Endothelial cell of umbilical vein (primary cell): Measurements from ENCODE around the gene SLC15A3.

ENCODE experiments used
- CTCF ChIP-seq, 2 donors: IDR thresholded peaks; 1 replicate in 1 of 2; 2 replicates in 1 of 2; pipeline ENCODE4 v1.5.1; 2011; ENCODE audit warnings: low read length in 2 of 2, mild to moderate bottlenecking in 2 of 2, moderate library complexity in 2 of 2, control low read depth in 1 of 2, inconsistent platforms in 1 of 2, low read depth in 1 of 2; ENCODE audit not compliant: insufficient read depth in 1 of 2; ENCODE audit errors: extremely low read depth in 1 of 2
- EZH2 ChIP-seq: IDR thresholded peaks from 2 replicates; pipeline ENCODE4 v1.6.1; 2012; ENCODE audit warnings: borderline replicate concordance, low read depth, mild to moderate bottlenecking, moderate library complexity, low read length, inconsistent platforms; ENCODE audit not compliant: severe bottlenecking
- MYC ChIP-seq: IDR thresholded peaks from one replicate; pipeline ENCODE4 v1.6.1; 2011; ENCODE audit warnings: mild to moderate bottlenecking, low read depth, low read length
- POLR2AphosphoS5 ChIP-seq: IDR thresholded peaks from 2 replicates; pipeline ENCODE4 v1.6.1; 2012; ENCODE audit warnings: low read depth, mild to moderate bottlenecking, control low read depth, low read length, moderate library complexity; ENCODE audit not compliant: insufficient read depth

- TF ChIP-seq CTCF (IDR thresholded peaks at IDR 0.05; ENCODE audit: extremely low read depth in 1 of 2, insufficient read depth in 1 of 2, low read depth in 1 of 2, low read length in 2 of 2) (no peak), POLR2AphosphoS5 (no peak), MYC (no peak), EZH2 (no peak)
These were observed 41.0 kb upstream of the SLC15A3 start for GRCh38 chr11:60992842-60993409.
